ES-I3 (cell line): Measurements from ENCODE around the gene MRPL49.

Experiments
- H3K36me3 ChIP-seq: 2 replicates; pipeline ENCODE4 v1.6.1; 2013; ENCODE audit warnings: mild to moderate bottlenecking, low read length, control low read depth, moderate library complexity; ENCODE audit not compliant: insufficient read depth
- H3K4me1 ChIP-seq: 2 replicates; pipeline ENCODE4 v1.6.1; 2013; ENCODE audit warnings: mild to moderate bottlenecking, control low read depth, low read length; ENCODE audit not compliant: insufficient read depth
- H3K9ac ChIP-seq: 2 replicates; pipeline ENCODE4 v1.6.1; 2013; ENCODE audit warnings: low read depth, mild to moderate bottlenecking, low read length, moderate library complexity
- H3K9me3 ChIP-seq: 2 replicates; pipeline ENCODE4 v1.6.1; 2013; ENCODE audit warnings: mild to moderate bottlenecking, low read length, moderate library complexity; ENCODE audit not compliant: control insufficient read depth, insufficient read depth

MRPL49 gene

DNA sequence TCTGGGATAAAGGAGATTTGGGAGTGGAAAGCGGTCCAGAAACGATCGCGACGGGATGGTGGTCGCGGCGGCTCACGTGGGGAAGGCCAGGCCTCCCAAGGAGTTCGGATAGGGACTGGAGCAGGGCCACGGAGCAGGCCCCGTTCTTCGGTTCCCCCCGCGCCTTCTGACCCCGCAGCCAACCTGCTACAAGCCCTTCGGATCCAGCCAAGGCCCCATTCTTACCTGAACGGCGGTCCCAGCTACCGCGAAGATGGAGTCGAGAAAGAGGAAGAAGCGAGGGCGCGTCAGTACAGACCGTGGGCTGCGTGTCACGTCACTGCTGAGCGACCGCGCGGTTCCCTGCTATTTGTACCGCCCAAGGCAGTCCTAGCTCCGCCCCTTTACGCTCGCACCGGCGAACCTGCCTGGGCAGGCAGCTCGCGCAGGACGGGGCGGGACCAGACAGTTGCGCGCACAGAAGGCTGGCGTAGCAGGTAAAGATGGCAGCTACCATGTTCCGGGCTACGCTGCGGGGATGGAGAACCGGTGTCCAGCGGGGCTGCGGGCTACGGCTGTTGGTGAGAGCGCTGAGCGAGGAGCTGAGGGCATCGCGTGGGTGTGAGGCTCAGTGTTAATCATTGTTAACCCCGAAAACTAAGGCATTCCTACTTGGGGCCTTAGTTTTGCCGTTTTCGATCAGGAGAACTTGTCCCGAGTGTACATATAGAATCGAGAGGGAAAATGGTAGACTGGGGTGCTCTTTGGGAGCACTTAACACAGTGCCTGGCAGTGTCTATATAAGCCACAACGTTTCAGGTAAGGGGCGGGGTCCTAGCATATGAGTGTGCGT is at the start of gene MRPL49, which contains the start of gene FAU:
TSS of gene MRPL49 (plus strand) at position 457 of the 832 bp plus-strand sequence. CDS start at position 483, 26 bp downstream.
TSS of gene FAU (minus strand) at position 270 of the 832 bp plus-strand sequence. CDS start 321 bp downstream, outside the sequence.
- H3K36me3 ChIP-seq, result peaks cover 31% of the 10 kb centered on the region
- H3K9ac ChIP-seq, result peak within 1 kb of the TSS; percentile 79
- H3K4me1 ChIP-seq, result no peaks in the 10 kb centered on the region
- H3K9me3 ChIP-seq, result no peaks in the 10 kb centered on the region

GRCh38 chr11:65072631-65072966 is 49.5 kb upstream of the MRPL49 start:
- Histone ChIP-seq H3K4me1 (no peaks in the 10 kb centered on the region), H3K9me3 (no peaks in the 10 kb centered on the region), H3K9ac (no peak overlapping the region), H3K36me3 (no peaks in the 10 kb centered on the region)

- Histone ChIP-seq H3K36me3 (0 out of 2 replicates have a peak, but pooled peaks cover 4% of the 10 kb centered on the region), H3K9me3 (no peaks in the 10 kb centered on the region), H3K9ac (no peak overlapping the region), H3K4me1 (no peaks in the 10 kb centered on the region)
Observed at GRCh38 chr11:65077451-65077850, 44.7 kb upstream of the MRPL49 start.

- Histone ChIP-seq H3K9ac (no peak overlapping the region), H3K4me1 (0 out of 2 replicates have a peak, but pooled peaks cover 5% of the 10 kb centered on the region), H3K36me3 (0 out of 2 replicates have a peak, but pooled peaks cover 4% of the 10 kb centered on the region), H3K9me3 (no peaks in the 10 kb centered on the region)
Observed at GRCh38 chr11:65078151-65078550, 44.0 kb upstream of the MRPL49 start.

GRCh38 chr11:65078786-65079342 is 43.3 kb upstream of the MRPL49 start:
- H3K36me3 ChIP-seq, result 0 out of 2 replicates have a peak, but pooled peaks cover 4% of the 10 kb centered on the region
- no peaks in the 10 kb centered on the region for H3K9me3 ChIP-seq
- no peak overlapping the region for H3K9ac ChIP-seq
- H3K4me1 ChIP-seq, result 0 out of 2 replicates have a peak, but pooled peaks cover 5% of the 10 kb centered on the region

GRCh38 chr11:65083134-65083833 is 38.8 kb upstream of the MRPL49 start:
- 0 out of 2 replicates have a peak, but pooled peaks cover 4% of the 10 kb centered on the region for H3K36me3 ChIP-seq
- no peaks in the 10 kb centered on the region for H3K9me3 ChIP-seq
- H3K9ac ChIP-seq, result peak overlapping the region; percentile 70
- 0 out of 2 replicates have a peak, but pooled peaks cover 5% of the 10 kb centered on the region for H3K4me1 ChIP-seq

DNA sequence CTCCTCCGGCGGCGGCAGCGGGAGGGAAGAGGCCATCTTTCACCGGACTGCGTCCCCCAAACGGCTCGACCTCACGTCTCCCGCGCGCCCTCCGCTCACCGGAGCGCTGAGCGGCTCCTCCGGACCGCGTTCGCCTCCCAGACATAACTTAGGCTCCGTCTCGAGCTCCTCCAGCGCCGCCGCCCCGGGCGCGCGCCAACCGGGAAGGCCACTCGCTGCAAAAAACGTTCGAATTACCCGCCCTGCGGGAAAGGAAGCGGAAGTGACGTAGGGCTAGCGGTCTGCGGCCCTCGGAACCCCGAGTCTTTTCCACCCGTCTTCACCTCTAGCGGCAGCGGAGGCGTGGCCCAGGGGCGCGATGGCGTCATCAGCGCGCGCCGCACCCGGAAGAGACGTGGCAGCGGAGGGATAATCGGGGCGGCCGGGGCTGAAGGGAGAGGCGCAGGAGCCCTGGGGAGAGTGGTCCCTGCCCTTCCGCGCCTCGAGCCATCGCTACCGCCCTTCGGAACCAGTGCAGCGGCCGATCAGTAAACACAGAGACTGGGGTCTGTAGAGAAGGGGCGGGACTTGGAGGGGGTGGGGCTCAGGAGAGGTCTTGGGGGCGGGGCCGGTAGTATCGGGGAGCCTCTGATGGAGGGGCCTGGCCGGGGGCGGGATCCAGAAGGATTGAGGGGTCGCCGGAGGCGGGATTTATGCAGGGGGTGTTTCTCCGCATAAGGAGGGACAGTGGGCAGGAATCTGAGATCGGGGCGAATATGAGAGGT is 38.1 kb upstream of the MRPL49 start, which contains the start of the genes CDCA5 and ZFPL1:
TSS of gene CDCA5 (minus strand) at position 207 of the 764 bp plus-strand sequence. CDS start at position 145, 62 bp downstream.
TSS of gene ZFPL1 (plus strand) at position 389 of the 764 bp plus-strand sequence. CDS start 477 bp downstream, outside the sequence.
- Histone ChIP-seq H3K9me3 (no peaks in the 10 kb centered on the region), H3K4me1 (0 out of 2 replicates have a peak, but pooled peaks cover 5% of the 10 kb centered on the region), H3K36me3 (0 out of 2 replicates have a peak, but pooled peaks cover 4% of the 10 kb centered on the region), H3K9ac (peak within 1 kb of the TSS; percentile 70)

- Histone ChIP-seq H3K36me3 (no peaks in the 10 kb centered on the region), H3K4me1 (0 out of 2 replicates have a peak, but pooled peaks cover 5% of the 10 kb centered on the region), H3K9ac (peak overlapping the region; percentile 70), H3K9me3 (no peaks in the 10 kb centered on the region)
Observed at GRCh38 chr11:65084598-65085375, 37.3 kb upstream of the MRPL49 start.

DNA sequence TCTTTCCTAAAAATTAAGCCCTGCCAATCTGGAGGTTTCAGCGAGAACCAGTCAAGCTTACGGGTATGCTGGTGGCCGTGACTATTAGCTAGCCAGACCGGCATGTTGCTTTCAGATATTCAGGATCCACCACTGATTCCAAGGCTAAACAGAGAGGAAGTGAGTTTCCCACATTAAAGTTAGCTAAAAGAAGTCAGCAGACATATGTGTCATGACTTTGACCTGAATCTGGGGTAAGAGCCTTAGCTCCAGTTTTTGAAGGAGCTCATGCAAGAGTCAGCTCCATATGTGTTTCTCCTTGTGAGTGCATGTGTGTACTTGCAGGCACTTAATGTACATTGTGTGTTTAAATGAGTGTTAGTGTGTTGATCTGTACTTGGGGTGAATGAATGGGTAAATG is 36.7 kb upstream of the MRPL49 start:
- H3K4me1 ChIP-seq, result 0 out of 2 replicates have a peak, but pooled peaks cover 5% of the 10 kb centered on the region
- no peak overlapping the region for H3K9ac ChIP-seq
- no peaks in the 10 kb centered on the region for H3K9me3 ChIP-seq
- H3K36me3 ChIP-seq, result no peaks in the 10 kb centered on the region

DNA sequence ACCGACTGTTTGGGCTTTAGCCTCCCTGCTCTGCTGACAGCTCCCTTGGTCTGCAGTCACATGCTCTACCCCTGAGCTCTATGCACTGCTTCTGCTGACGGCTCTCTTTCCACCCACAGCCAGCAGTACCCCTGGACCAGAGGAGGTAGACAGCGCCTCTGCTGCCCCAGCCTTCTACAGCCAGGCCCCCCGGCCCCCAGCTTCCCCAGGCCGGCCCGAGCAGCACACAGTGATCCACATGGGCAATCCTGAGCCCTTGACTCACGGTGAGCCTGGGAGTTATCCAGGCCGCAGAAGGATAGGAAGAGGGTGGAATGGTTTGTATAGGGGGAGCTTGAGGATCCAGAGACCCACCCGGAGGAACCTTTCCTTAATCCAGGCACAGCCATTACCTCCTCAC is 35.3 kb upstream of the MRPL49 start:
- no peaks in the 10 kb centered on the region for H3K36me3 ChIP-seq
- H3K9me3 ChIP-seq, result no peaks in the 10 kb centered on the region
- H3K9ac ChIP-seq, result no peak overlapping the region
- 0 out of 2 replicates have a peak, but pooled peaks cover 5% of the 10 kb centered on the region for H3K4me1 ChIP-seq

GRCh38 chr11:65087216-65087615 is 34.9 kb upstream of the MRPL49 start:
- H3K9me3 ChIP-seq, result no peaks in the 10 kb centered on the region
- no peak overlapping the region for H3K9ac ChIP-seq
- 0 out of 2 replicates have a peak, but pooled peaks cover 5% of the 10 kb centered on the region for H3K4me1 ChIP-seq
- H3K36me3 ChIP-seq, result no peaks in the 10 kb centered on the region

- H3K36me3 ChIP-seq, result no peaks in the 10 kb centered on the region
Observed at GRCh38 chr11:65087827-65088226, 34.3 kb upstream of the MRPL49 start.

DNA sequence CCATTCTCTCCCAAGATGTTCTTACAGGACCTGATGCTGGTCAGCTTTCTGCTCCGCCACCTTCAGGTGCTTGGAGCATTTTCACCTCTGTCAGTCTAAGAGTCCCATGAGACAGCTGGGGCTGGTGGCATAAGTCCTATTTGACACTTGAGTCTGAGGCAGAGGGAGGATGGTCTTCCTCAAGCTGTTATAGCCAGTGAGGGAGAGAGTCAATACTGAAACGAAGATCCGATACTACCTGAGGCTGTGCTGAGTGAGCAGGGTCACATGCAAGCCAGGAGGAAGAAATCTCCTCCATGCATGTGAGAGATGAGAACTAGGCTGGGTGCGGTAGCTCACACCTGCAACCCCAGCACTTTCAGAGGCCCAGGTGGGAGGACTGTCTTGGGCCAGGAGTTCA is 32.5 kb upstream of the MRPL49 start:
- no peaks in the 10 kb centered on the region for H3K4me1 ChIP-seq
- H3K9me3 ChIP-seq, result no peaks in the 10 kb centered on the region
- no peak overlapping the region for H3K9ac ChIP-seq
- no peaks in the 10 kb centered on the region for H3K36me3 ChIP-seq

More at GRCh38 chr11:65087827-65088226, 34.3 kb upstream of the MRPL49 start:
- H3K4me1 ChIP-seq, result 0 out of 2 replicates have a peak, but pooled peaks cover 3% of the 10 kb centered on the region
- H3K9ac ChIP-seq, result no peak overlapping the region
- no peaks in the 10 kb centered on the region for H3K9me3 ChIP-seq
